ENCODE data around the gene PCTP.

DNA sequence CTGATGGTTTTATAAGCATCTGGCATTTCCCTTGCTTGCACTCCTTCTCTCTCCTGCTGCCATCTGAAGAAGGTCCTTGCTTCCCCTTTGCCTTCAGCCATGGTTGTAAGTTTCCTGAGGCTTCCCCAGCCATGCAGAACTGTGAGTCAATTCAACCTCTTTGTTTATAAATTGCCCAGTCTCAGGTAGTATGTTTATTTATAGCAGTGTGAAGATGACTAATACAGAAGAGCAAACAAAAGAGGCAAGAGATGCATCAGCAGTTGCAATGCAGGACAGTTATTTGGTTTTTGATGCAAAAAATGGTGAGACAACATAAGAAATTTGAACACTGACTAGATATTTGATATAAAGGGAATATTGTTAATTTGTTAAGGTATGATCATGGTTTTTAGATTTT, 45.0 kb upstream of the PCTP start:
- TF ChIP-seq TAF1 (IDR thresholded peaks at IDR 0.05; ENCODE audit: borderline replicate concordance, insufficient read depth, low read length) = no peak
- TF ChIP-seq POLR2AphosphoS5 (IDR thresholded peaks at IDR 0.05; ENCODE audit: low read depth, low read length) = no peak
